AG10803 (cell line): ENCODE data around the gene MED25.

ENCODE experiments used
- DNase-seq: peaks from one replicate; pipeline ENCODE4 v3.0.0; 2010; ENCODE audit warnings: low read depth
- H3K4me3 ChIP-seq: 2 replicates; pipeline ENCODE4 v1.5.1; 2011; ENCODE audit warnings: mild to moderate bottlenecking, low read length, control low read depth
- CTCF ChIP-seq: conservative IDR thresholded peaks from 2 replicates; pipeline ENCODE4 v1.5.1; 2011; ENCODE audit warnings: mild to moderate bottlenecking, low read length, control low read depth, inconsistent platforms

The MED25 gene

DNA sequence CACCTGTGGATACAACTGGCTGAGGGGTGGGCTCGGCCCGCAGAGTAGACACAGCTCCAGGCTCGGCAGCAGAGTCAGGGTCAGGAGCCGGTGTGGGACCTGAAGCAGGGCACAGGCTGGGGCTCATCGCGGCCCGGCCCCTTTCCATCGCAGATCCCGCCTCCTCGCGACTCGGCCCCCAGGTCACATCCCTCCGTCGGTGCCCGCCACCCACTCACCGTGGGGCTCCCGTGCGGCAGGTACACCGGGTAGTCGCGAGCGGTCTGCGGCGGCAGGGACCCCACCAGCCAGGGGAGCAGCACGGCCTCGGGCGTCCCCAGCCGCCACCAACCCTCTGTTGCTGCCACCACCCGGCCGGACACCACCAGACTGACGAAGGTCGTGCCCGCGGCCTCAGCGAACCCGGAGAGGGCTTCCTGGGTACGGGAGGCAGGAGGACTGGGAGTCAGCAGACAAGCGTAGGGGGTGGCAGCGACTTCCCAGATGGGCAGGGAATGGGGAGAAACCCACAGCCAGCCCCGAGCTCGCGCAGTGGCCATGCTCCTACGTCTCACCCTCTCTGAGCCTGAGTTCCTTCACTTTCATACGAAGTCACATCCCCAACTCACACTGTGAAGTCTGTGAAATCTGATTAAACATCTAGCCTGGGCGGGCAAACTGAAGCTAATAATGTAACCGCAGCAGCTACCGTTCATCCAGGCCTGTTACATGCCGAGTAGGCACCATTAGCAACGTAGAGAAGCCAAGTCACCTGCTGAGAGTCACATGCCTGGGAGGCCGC is 8.7 kb upstream of the MED25 start:
- peak; percentile 36 for DNase-seq
- no peak; the same call in 1 of the 2 replicates for TF ChIP-seq CTCF
- H3K4me3 ChIP-seq, result peak overlapping the region; percentile 84

- TF ChIP-seq CTCF, result no peak
- H3K4me3 ChIP-seq, result peak overlapping the region; percentile 84
- DNase-seq, result no peak
These were observed 8.1 kb upstream of the MED25 start for GRCh38 chr19:49809941-49810389.

GRCh38 chr19:49811328-49811727 is 6.8 kb upstream of the MED25 start:
- no peak for TF ChIP-seq CTCF
- no peak for DNase-seq
- H3K4me3 ChIP-seq, result no peak overlapping the region

GRCh38 chr19:49812452-49812996 is 5.6 kb upstream of the MED25 start:
- DNase-seq, result no peak
- H3K4me3 ChIP-seq, result peak overlapping the region; percentile 71
- TF ChIP-seq CTCF, result no peak

- peak; percentile 99 for DNase-seq
- peak within 1 kb of the TSS; percentile 71 for H3K4me3 ChIP-seq
- peak; percentile 26; the same call in 1 of the 2 replicates for TF ChIP-seq CTCF
These were observed 4.9 kb upstream of the MED25 start, which contains the start of gene FUZ for GRCh38 chr19:49812997-49813861. Gene FUZ (minus strand): TSS chr19:49813292. CDS start chr19:49813106, 186 bp downstream.

DNA sequence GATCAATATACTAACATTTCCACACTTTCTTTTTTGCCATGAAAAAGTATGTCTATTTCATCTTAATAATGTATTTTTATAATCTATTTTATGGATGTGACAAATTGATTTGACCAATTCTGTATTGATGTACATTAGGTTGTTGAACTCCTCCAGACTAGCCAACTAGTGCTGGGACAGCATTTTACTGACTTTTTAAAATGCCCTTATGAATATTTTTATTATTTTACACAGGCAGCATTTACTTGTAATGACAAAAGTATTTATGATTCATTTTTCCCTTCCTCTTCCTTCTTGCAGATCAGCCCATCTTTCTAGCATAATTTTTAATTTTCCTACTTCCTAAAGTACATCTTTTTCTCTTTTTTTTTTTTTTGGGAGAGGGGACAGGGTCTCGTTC is 4.1 kb upstream of the MED25 start:
- peak overlapping the region; percentile 71 for H3K4me3 ChIP-seq
- DNase-seq, result no peak
- no peak for TF ChIP-seq CTCF
